RPMI7951 (cell line): ENCODE measurements around the gene TPP1. TPM values are rescaled to one million over a fixed set of nuclear protein-coding genes. Genes with fewer than 3 reads are reported as not detected.
A peak's percentile ranks its signal among the peaks of the same experiment; 100 is the strongest.

Source experiments
- DNase-seq: peaks from one replicate; pipeline ENCODE4 v3.0.0-alpha.2; 2012; ENCODE audit warnings: low read depth
- total RNA-seq: library from RNA; depleted of rRNA; stranded (reverse); fragments of >200 nt; shearing (Covaris generic); gene quantifications from 2 replicates; pipeline ENCODE4 v1.2.3, GENCODE V29; 2014

TPP1 gene
- total RNA-seq, 1 experiment from 2014 or later, result 20.3 TPM

DNA sequence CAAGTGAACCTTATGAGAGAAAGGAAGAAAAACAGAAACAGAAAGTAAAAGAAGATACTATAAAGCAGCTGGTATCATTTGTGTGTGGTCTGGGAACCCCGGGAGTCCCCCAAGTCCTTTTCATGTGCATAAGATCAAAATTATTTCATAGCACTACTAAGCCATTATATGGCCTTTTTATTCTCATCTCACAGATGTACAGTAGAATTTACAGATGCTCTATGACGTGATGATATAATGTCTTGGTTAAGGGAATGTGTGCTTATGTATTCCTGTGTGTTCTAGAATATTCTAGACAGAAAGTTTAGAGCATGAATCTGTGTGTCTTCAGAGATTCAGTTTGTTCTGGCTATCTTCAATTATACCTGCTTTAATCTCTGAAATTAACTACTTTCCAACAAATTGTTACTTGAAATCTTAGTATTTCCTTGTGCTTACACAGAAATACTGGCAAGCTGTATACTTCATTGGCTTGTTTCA lies 8.6 kb upstream of the TPP1 start:
- DNase-seq, result no peak

DNA sequence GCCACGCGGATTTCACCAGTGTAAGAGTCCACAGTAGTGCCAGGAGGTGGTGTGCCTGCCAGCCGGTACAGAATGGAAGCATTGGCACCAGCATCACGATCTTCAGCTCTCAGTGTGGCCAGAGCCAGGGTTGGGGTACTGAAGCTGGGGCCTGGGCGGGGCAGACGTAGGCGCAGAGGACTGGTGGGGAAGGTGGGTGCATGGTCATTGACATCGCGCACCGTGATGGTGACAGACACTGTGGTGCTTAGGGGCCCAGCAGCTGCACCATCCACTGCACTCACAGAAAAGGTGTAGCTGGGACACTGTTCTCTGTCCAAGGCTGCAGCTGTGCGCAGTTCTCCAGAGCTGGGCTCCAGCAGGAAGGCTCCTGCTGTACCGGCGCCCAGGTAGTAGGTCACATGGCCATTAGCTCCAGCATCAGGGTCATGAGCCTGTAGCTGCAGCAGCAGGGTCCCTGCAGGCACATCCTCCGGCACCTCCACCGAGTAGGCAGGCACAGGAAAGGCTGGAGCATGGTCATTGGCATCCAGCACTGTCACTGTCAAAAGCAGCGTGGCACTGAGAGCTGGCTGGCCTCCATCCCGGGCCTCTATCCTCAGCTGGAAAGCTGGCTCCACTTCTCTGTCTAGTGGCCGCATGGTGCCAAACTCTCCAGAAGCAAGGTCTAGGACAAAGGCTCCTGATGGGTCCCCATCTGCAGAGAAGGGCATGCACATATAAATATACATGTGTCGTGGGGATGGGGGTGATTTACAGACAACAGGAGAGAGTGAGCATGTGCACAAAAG lies 7.9 kb upstream of the TPP1 start:
- DNase-seq, result no peak

GRCh38 chr11:6625832-6626420 lies 6.7 kb upstream of the TPP1 start:
- DNase-seq, result no peak

- no peak for DNase-seq
Measured at GRCh38 chr11:6625156-6625831, 6.1 kb upstream of the TPP1 start.

DNA sequence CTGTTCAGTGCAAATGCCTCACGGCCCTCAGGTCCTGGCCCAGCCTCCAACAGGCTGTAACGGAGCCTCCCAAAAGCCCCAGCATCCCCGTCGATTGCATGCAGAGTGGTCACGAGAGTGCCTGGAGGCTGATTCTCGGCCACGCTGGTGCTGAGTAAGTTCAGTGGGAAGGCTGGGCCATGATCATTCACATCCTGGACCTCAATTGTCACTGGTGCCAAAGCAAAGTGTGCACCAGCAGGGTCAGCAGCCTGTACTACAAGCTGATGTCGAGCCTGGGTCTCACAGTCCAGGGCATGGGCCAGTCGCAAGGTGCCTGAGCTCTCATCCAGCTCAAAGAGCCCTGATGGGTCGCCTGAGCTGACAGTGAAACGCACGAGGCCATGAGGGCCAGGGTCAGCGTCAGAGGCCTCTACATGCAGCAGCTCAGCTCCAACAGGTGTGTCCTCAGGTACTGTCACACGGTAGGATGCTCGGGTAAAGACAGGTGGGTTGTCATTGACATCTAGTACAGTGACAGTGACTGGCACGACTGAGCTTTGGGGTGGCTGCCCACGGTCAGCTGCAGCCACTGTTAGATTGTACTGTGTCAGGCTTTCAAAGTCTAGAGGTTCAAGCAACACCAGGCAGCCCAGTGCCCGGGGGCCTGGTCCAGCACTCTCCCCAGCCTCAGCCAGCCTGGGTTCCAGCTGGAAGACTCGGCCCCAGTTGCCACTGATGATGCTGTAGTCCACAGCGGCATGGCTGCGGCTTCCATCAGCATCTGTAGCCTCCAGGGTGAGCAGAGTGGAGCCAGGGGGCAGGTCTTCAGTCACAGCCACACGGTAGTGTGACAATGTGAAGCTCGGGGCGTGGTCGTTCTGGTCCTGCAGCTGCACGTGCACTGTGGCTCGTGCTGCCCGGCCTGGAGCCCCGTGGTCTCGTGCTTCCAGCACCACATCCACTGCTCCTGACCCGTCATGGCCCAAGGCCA lies 4.5 kb upstream of the TPP1 start:
- no peak for DNase-seq

GRCh38 chr11:6622261-6623171 lies 3.3 kb upstream of the TPP1 start:
- no peak for DNase-seq

DNA sequence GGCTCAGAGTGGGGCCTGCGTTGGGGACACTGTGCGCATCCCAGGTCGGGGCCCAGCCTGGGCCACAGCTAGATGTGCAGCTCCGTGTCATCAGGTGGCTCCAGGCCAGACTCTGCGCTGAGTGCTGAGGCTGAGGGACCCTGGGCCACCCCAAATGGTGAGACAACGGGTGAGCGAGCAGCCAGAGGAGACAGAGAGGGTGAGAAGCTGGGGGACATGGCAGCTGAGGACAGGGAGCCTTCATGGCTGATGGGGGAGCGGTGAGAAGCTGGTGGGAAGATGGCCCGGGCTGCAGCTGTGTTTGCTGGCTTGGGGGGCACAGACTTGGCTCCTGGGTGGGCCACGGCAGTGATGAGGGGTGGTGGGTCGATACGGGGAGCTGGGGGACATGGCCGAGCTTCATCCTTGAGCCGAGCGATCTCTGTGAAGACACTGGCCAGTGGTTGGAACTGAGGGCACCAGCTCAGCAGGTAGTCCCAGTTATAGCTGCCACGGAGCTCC lies 2.5 kb upstream of the TPP1 start:
- DNase-seq, result no peak

DNA sequence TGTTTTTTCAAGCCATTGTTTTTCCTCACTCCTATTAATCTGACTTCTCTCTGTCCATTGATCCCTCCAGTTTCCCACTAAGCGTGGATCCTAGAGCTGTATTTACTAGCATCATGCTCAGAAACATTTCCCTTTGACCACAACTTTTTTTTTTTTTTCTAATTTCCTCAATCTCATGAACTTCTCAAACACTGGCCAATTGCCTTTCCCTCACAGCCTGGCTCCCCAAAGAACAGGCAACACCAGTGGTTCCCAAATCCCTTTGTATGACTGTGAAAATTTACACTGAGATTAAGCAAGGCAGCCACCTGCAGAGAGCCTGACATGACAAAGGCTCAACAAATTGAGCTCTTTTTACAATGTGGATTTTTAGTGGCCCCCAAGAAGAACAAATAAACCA lies 1.4 kb upstream of the TPP1 start:
- DNase-seq, result no peak

- DNase-seq, result peak; percentile 75
Measured at GRCh38 chr11:6618117-6619003, 862 bp downstream of the TPP1 start.

DNA sequence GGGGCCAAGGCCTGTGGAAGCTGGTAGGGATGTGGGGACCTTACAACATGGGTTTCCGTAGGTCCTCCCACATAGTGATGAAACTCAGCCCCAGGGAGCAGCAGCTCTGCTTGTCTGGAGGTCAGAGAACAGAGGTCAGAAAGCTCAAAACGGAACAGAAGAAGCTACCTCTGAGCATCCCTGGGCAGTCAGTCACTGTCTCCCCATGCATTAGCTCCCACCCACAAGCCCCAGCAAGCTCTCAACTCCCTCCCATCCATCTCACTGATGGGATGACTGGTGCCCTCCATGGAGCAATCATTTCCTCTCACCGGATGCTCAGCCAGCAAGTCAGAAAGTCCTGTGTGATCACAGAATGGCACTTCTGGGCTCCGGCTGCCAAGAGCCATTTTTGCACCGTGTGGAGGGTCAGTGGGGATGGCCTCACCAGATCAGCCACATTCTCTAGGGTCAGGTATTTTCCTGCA lies 1.9 kb downstream of the TPP1 start:
- peak; percentile 56 for DNase-seq

DNA sequence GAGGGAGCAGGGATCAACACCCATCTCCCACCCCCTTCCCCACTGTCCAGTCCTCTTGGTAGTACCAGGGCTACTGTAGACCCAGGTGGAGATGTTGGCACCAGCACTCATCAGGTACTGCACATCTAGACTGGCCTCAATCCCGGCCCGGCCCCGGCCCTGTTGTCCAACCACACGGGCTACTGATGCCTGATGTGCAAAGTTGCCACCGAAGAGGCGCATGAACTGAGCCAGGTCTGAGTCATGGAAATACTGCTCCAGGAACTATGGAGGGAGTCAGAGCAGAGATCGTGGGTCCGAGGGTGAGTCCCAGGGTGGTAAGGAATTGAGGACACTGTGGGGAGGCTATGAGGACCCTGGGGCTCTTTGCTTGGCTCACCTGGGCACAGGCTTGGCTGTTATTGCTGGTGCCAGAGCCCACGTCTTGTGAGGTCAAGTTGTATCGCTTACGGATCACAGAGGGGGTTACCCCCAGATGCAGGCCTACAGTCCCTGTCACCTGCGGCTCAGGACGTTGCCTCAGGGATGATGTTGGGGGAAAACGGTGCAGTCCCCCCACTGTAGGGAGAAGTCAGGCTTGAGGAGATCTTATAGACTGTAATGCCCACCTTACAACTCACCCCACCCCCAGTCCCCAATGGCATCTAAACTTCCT lies 2.5 kb downstream of the TPP1 start:
- no peak for DNase-seq

DNA sequence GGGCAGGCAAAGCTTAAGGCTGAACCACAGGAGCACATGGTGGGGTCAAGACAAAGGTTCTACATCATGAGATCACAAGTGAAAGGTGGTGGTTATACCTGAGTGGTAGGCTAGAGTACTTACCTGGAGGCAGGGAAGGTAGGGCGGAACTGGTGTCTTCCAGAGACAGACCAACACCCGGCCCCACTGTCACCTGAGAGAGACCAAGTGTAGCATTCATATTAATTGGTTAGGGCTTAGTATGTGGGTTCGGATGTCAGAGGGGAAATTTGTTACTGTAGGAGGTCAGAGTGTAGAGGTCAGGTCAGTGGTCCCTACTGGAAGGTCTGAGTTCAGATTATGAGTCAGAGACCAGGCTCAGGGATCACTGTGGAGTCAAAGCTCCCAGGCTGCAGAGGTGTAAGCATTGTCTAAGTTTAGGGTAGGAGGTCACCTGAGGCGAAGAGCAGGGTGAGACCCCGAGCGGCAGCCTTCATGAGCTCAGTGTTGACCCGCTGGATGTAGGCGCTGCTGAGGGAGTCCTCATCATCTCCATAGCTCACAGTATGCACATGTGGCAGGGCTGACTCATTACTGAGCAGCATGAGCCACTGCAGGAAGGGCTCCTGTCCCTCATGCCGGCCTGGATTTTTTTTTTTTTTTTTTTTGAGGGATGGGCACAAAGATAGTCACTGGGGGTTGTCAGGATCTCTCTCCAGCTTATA lies 3.2 kb downstream of the TPP1 start:
- DNase-seq, result peak; percentile 45

DNA sequence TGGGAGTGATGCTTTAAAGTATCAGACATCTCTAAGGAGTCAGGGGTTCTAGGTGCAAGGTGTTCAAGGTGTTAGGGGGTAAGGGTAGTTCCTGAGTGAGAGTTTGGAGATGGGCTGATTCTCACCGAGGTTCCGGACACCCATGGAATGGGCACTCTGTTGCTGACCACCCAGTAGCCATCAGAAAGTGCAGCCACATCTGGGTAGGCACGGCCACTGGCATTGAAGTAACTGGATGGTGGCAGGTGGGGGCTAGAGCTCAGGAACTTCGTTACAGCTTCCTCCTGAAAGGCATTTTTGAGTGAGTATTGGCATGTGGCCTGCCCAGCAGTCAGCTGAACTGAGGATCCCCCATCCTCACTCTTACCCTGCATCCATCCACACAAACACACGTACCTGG lies 4.2 kb downstream of the TPP1 start:
- no peak for DNase-seq

DNA sequence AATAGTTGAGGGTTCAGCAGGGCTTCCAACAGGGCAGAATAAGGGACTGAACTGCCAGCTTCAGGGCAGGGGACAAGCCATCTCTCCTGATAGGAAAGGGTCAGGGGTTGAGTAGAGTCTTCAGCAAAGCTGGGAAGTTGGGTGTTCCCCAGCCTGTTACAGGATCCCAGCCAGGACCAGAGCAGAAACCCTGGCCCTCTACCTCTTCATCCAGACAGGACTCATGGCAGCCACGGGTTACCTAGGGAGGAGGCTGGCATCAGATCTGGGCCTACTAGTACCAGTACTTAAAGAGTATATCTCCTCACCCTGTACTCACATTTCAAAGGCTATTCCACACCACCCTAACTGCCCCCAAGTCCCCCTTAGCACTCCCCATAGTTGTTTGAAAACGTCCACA lies 4.8 kb downstream of the TPP1 start:
- no peak for DNase-seq

GRCh38 chr11:6613496-6613895 lies 5.7 kb downstream of the TPP1 start:
- no peak for DNase-seq

DNA sequence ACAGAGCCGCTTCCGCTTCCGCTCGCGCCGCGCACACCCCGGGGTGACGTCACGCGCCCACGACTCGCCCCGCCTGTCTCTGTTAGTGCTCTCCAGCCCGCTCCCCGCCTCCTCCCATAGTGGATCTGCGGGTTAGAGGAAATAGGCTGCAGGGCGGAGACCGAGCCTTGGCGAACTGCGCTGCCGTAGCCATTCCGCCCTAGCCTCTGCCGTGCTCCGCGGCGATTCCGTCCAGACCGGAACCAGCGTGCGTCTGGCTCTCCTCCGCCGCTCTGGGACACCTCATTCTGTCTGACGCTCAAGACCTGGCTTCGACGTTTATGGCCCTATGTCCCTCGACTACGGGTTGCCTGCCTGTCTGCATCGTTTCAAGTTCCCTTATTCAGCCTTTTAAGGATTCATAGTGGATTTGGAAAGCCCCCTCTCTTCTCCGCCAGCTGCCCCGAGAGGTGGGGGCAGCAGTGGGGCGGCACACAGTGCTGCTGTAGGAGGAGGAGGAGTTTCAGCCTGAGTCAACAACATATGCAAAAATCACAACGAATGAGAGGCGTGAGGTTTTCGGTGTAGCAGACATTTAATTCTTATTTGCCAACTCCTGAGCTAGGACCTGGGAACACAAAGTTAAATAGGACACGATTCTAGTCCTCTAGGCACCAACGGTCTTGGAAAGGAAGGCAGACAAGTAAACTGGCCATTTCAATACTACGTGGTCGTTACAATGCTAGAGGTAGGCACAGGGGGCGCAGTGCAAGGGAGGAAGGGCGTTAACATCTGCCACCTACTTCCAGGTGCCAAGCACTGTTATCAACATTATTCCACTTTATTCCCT lies 6.8 kb downstream of the TPP1 start, which contains the start of gene TAF10:
TAF10 (minus strand) TSS at position 4 of the 829 bp plus-strand sequence. CDS start 27 bp downstream, outside the sequence.
- DNase-seq, result peak; percentile 94

DNA sequence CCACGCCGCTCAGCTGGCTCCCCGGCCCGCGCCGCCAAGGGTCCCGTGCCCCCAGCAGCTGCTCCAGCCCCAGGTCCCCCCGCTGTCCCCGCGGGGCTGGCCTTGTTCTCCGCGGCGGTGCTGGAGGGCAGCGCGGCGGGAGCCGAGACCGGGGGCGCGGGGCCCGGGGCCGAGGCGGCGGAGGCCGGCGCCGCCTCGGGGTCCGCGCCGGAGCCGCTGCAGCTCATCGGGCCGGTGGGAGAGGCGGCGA lies 7.3 kb downstream of the TPP1 start:
- no peak for DNase-seq
